ENCODE data around the gene DCBLD2.

GRCh38 chr3:98788651-98789050, 112.8 kb downstream of the DCBLD2 start:
- TF ChIP-seq CTCF (conservative IDR thresholded peaks at IDR 0.05; ENCODE audit: low read depth, low read length) (no peak), EZH2 (IDR thresholded peaks at IDR 0.05; ENCODE audit: borderline replicate concordance, low read depth, low read length, poor library complexity, severe bottlenecking) (no peak)
